GM21367 (cell line): ENCODE measurements around the gene GLI3.

Experiments
- ATAC-seq: cut with Tn5 transposase; IDR thresholded peaks from one replicate; pipeline ENCODE4 v1.9.1; 2021; ENCODE audit not compliant: unreplicated experiment

The GLI3 gene

DNA sequence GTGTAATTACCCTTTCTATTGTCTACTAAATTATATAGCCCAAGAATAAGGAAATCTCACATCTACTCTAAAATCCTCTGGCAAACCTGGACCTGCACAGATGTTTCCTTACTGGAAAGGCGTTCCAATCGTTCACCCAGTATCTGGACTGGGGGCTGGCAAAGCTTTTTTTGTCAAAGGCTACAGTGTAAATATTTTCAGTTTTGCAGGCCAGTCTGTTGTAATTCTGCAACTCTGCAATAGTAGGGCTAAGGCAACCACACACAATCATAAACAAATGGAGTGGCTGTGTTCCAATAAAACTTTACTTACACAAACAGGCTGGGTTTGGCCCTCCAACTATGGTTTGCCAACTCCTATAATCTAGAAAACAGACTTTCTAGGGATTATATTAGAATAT, 56.2 kb downstream of the GLI3 start:
- ATAC-seq = no peak

DNA sequence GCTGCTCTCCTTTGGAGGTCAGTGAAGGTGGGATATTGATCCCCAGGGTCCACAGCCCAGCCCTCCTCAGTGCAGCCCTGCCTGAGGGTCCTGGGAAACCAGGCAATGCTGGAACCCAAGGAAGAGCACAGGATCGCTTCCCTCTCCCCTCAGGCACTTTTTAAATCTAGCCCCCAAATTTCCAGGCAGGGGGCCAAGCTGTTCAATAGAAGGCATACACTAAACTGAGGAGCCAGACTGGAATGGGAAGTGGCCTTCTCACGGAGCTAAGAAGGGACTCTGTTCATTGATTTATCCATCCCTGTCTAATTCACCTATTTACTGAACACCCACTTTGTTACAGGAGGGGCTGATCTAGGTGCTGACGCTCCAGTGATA, 60.3 kb downstream of the GLI3 start:
- no peak for ATAC-seq

DNA sequence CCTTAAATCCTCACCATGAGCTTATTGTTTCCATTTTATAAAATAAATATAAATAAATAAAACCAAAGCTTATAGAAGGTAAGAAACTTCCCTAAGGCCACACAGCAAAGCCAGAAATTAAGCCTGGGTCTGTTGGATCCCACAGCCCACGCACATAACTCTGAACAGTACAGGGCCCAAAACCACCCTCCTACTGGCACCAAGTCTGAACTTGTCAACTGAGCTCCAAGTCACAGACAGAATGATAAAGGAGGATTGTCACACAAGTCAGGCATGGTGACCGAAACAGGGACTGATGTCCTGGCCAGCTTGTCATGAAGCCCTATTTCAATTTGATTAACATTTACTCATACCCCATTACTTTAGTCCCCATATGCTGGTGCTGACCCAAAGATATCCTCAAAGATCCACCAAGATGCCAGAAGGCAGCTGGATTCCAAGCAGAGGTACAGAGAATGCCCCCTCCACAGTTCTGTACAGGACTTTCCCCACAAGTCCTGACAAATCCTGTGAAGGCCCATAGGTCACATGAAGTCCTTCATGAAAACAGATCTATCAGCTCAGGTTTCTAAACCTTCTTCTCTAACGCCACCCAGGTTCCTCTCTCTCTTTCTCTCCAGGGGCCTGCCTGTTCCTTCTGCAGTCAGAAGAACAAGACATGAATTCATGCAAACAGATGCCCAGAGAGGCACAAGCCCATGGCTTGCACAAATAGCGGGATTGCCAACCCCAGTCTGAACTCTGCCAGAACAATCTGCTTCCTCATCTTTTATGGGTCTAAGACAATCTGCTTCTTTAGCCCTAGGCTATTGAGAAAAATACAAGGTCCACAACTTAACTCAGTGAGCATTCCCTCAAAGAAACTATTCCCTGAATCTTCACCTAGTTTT, 60.9 kb downstream of the GLI3 start:
- ATAC-seq = no peak

DNA sequence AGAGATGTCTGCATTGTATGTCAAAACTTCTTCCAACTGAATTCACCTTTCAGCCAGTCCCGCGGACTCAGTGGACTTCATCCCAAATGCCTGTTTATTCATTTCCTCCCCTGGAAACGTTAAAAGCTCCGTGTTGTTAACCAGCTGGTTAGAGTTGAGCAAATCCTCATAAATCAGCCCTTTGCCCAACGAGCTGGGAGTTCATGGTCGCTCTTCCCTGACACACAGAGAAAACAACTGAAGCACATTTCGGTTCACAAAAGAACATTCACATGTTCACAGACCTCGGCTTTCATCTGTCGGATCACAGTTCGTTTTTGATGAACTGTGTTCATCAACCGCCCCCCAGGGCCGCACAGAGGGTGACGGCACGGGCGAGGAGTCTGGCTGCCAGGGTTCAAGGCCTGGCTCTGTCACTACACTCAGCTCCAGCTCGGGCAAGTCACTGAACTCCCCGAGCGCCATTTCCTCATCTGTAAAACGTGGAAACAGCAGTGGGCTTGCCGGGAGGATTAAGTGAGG, 62.6 kb downstream of the GLI3 start:
- no peak for ATAC-seq

DNA sequence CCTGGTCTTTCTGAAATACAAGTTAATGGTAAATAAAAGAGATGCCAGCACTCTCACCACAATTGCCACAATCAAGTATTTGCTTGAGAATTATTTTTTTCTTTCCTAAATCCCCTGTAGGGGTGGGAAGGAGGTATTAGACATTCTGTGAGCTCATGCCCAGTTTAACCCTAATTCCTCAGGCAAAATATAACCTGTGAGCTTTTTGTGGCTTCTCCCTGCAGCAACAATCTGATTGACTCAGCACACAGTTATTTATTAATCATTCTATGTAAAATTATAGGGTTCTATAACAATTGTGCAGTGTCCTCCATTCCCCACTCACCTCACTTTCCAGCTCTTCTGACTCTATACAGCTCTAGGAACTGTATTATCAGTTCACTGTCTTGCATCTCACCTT, 66.3 kb downstream of the GLI3 start:
- no peak for ATAC-seq

DNA sequence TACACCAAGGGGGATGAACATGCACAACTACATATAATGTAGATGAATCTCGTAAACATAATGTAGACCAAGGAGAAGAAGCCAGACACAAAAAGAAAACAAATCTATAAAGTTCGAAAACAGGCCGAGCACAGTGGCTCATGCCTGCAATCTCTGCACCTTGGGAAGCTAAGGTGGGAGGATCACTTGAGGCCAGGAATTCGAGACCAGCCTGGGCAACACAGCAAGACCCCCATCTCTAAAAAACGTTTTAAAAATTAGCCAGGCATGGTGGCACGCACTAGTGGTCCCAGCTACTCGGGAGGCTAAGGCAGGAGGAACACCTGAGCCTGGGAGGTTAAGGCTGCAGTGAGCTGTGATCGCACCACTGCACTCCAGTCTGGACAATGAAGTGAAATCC, 68.5 kb downstream of the GLI3 start:
- ATAC-seq = no peak

DNA sequence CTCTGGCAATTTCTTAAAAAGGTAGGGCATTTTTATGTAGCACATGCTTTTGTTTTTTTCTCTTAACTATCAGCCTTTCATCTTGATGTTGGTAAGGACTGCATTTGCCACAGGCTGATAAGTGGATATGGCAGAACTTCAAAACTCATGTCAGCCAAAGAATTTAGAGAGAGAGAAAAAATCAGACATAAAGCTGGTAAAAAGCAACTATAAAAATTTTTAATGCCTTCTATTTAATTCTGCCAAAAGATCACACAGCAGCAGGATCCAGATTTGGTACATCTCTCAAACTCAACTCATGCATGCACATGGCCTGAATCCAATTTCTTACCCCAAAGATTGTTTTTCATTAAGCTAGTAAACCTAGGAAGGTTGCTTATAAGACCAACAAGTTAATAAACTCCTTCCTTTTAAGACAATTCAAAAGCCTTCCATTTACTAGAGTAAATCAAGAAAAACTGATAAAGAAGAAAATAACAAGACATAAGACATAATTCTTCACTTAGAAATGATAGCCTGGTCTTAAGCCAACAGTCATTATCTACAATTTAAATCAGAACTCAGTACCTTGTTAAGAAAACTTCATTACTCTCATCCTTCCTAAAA, 69.3 kb downstream of the GLI3 start:
- ATAC-seq = no peak

DNA sequence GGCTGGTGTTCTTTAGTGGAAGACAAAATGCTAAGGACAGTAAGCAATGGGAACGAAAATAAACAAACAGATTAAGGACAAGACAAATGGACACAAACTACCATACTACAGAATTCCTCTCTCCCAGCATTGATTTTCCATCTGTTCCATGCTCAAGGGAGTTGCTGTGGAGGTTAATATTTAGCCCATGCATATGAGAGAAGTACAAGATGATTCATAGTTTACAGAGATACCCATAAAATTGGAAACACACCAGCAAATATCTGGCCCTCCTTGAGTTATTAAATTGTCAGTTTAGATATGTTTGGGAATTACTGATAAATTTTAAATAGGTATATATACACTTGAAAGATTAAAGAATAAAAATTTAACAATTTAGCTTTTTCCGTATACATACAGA, 69.8 kb downstream of the GLI3 start:
- no peak for ATAC-seq

DNA sequence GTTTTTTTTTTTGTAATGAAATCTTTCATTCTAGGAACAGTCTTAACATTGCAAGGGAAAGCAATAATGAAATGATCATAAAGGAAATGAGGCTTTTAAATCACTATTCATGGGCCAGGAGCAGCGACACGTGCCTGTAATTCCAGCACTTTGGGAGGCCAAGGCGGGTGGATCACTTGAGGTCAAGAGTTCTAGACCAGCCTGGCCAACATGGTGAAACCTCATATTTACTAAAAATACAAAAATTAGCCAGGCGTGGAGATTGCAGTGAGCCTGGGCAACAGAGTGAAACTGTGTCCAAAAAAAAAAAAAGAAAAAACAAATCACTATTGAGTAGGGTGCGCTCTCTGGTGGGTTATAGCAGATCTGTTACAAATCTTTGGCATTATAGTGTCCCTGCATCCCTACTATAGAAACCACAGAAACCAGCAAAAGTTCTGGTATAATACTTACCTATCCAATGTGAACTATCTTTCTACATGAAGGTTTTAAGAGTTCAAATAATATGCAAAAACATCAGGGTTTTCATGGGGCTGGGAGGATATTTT, 72.1 kb downstream of the GLI3 start:
- ATAC-seq = no peak

DNA sequence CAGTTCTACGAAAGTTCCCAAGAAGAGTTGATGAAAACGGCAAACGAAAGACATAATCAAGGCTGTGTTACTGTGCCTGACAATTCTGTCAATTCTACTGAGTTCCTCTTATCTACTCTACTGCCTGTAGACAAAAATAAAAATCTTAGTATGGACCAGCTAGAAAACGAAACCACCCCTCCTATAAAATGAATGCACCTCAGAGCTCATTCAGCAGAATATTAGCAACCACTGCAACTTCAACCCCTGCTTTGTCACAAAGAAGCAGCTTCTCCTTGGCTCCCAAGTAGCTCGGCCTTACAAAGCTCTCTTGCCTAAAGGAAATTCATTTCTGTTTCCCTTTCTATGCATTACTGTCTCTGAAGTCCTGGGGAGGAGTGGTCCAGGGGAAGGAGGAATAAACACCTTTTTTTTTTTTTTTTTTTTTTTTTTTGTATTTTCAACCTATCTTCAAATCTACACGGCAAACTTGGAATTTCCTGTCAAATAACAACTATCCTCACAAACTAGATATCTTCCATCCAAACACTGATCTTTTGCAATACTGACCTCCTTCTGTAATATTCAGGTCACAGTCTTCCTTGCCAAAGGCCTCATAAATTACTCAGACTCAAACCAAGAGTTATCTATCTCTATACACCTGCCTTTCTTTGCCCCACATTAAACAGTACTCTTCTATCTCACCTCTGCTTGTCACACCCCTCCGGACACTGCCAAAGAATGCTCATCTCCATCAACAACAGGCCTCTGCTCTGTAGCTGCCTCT, 74.3 kb downstream of the GLI3 start:
- ATAC-seq = no peak

DNA sequence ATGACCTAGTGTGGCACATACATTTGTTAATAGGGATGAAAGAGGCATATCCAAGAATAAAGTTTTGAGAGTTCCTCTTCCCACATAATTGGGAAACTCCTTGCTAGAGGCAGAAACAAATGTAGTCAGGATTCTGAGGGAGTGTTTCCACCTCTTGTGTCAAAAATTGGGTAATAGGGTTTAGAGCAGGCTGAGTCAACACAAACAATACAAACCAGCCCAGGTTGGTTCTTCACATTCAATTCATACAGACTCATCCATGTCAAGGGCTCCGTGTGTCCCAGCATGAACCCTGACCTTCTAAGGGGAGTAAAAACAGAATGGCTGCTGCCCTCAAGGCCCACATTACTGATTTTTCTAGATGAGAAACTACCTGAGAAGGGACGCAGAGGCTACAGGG, 75.3 kb downstream of the GLI3 start:
- no peak for ATAC-seq

DNA sequence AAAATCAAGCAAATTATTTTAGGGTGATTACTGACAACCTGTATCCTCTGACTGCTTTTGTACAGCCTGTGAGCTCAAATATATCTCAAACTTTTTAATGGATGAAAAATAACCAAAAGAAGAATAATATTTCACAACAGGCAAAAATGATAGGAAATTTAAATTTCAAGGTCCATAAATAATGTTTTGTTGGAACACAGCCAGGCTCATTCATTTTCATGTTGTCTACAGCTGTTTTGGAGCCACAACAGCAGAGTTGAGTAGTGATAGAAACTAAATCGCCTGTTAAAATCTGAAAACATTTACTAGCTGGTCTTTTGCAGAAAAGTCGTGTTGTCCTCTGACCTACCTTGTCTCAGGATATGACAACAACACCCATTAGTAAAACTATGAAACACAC, 75.9 kb downstream of the GLI3 start:
- ATAC-seq = no peak

DNA sequence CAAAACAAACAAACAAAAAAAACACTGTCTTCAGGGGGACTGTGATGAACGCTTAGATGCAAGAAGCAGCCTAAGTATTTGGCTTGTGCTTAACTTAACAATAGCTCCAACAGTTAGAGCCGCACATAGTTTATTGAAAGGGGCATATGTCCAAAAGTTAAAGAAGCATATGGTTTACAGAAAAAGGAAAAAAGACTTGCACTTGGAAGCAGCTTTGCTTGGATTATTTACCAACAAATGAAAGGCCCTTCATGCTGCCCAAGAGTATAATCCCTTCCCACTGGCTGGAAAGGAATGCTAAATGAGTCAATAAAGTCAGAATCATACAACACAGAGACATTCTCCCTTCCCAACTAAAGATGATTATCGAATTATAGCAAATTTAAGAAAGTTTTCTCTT, 77.9 kb downstream of the GLI3 start:
- no peak for ATAC-seq

DNA sequence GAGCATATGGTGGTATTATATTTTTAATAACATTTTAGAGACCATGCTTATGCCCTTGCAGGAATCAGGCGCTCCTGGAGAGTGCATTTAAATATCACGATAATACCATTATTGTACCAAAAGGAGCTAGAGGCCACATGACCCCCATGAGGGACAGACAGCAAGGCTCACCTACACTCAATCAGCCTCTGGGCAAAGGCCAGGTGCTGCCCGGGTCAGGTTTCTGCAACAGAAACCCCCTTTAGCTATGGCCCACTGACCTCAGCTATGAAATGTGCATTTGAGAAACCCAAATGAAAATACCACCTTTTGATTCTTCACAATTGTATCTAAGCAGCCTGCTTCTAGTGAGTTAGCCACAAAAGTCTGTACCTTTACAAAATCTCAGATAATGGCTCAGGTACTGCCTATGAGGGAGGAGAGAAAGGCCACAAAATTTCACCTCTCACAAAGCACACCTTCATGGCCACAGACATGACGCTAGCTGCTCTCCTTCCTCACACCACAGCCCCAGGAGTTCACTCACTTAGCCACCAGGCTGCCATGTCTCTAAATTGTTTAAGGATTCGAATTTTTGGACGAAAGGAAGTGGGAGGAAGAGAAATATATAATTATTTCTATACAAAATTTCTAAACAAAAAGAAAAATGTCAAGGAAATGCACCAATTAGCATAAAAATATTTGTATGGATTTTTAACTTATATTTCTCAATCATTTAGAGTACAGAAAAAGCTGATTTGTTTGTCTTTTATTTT, 79.9 kb downstream of the GLI3 start:
- ATAC-seq = no peak

DNA sequence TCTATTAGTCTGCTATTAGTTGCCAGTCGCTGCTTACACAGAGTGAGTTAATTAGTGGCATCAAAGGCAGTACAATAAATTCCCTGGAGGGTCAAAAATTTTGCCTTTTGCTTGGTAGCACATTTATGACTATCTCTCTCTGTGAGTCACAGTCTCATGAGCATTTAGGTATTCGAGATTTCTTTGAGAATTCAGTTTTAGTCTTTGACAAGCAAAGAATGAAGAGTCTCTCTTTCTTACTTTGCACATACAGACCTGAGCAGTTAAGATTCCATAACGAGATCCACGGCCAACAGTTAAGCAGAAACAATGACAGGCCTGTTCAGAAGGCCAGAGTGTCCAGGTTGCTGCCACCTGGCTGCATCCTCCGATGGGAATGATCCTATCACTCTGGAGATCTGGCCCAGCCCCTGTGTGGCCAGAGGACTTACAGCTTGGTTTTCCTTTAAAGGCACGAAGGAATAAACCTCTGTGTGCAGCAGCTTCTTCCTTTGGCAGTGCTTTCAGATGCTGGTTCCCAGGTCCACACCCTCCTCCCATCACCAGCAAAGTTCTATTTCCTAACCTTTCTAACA, 80.6 kb downstream of the GLI3 start:
- no peak for ATAC-seq

DNA sequence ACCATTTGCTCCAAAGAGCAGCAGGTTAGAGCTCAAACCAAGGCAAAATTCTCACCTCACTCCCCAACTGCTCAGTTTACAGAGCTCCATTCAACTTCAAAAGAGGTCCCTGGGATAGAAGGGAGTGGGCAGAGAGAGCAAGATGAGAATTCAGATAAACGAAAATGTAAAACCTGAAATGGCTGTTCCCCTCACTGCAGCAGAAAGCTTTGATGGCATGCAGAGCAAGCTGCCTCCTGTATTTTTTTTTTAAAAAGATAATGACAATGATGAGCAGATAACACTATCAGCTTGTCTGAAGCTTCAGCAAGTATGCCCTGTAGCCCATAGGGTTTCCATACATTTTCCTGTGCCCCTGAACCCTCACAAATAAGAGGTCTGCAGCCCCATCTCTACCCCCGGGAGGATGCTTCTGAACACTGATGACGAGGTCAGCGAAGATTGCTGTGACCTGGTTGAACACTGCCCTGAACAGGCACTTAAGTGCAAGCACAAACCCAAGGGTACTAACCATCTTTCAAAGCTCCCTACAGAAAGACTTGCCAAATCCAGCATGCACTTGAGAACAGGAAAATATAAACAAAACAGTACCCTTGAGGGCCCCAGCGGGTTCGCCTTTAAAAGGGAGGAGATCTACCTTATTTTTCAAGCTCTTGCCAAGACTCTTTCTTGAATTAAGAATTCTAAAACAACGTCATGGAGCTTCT, 81.3 kb downstream of the GLI3 start:
- ATAC-seq = no peak

DNA sequence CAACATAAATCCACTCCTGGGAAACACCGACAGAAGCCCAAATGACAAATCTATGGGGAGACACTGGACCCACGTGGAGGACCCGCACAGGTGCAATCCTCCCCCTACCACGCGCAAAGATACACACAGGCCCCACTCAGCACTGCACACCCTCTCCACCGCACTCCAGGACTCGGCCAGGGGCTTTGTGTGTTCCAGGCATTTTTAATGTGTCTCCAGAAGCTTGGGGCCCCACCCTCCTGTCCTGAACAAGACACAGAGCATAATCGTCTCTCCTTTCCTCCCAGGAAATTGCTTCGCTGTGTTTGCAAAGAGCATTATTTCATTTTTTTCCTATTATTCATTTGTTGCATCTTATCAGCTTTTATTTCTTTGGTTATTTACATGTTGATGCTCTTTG, 82.8 kb downstream of the GLI3 start:
- ATAC-seq = no peak

DNA sequence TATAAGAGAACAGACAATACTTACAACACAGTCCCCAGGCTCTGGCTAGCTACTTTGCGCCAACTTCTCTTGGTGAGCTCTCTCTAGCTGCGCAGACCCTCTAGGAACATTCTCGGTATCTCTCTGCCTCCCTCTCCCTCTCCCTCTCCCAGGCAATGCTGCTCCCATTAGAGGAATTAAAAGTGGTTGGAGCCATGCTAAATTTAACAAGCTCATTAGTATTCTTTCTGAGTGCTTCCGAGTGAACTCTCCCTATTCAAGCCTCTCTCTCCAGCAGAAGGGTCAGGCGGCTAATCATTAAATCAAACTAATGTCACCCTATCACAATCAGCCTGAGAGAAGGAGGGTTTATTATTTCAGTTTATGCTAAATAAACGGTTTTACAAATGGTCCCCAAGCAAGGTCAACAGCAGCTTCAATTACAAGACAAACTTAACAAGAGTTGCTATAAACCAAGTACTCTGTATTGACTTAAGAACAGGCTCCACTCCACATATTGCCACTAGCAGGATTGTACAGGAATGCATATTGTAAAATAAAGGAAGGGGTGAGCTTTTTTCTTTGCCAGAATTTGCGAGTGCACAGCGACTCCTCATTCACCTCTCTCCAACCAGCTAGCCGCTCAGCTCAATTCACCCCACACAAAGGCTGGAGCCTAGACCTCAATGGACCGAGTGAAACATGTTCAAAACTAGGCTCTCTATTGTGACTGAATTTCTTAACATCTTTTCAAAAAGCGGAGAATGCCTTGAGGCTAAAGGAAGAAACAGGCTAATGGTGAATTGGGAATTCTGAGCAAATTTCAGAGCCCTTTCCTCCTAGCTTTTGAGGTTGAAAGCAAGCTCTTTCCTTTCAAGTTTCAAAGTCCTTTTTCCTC, 84.4 kb downstream of the GLI3 start:
- no peak for ATAC-seq

DNA sequence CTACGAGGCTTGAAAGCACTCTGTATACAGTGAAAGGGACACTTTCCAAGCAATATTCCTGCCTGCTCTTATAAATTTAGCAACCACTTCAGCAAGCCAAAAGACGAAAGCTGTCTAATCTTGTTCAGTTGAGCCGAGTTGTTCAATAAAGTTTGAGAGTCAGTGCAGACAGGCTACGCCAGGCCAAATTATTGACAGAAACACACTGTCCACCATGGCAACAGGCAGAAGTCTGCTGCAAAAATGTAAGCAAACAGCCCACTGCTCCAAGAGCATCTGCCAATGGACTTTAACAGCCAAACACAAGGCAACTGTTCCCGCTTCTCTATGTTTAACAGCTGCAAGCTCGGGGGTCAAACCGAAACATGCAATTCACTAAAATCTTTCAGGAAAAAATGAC, 85.7 kb downstream of the GLI3 start:
- ATAC-seq = no peak
